Neural progenitor cell (in vitro differentiated cells): ENCODE results near the gene ELF1. TPM values are rescaled to one million over a fixed set of nuclear protein-coding genes. Genes with fewer than 3 reads are reported as not detected.

Experiments used
- DNase-seq: peaks from one replicate; pipeline ENCODE4 v3.0.0-alpha.2; 2016; ENCODE audit warnings: low spot score
- H2AFZ ChIP-seq: fragments of 200-600 bp; sonication (generic); replicated peaks from 2 replicates; pipeline ENCODE4 v1.6.1; 2016; ENCODE audit warnings: antibody characterized with exemption
- H3F3A ChIP-seq: fragments of 200-600 bp; sonication (generic); 2 replicates; pipeline ENCODE4 v1.6.1; 2016; ENCODE audit warnings: antibody characterized with exemption, low read depth
- H3K27ac ChIP-seq: fragments of 200-600 bp; sonication (generic); 2 replicates; pipeline ENCODE4 v1.5.1; 2016; ENCODE audit warnings: mild to moderate bottlenecking
- H3K27me3 ChIP-seq: fragments of 200-600 bp; sonication (generic); 2 replicates; pipeline ENCODE4 v1.6.1; 2016; ENCODE audit warnings: mild to moderate bottlenecking, moderate library complexity
- H3K36me3 ChIP-seq: fragments of 200-600 bp; sonication (generic); 2 replicates; pipeline ENCODE4 v1.5.1; 2016
- H3K4me1 ChIP-seq: fragments of 200-600 bp; sonication (generic); 2 replicates; pipeline ENCODE4 v1.6.1; 2016; ENCODE audit warnings: mixed run types
- H3K4me2 ChIP-seq: fragments of 200-600 bp; sonication (generic); 2 replicates; pipeline ENCODE4 v1.6.1; 2016
- H3K4me3 ChIP-seq: fragments of 200-600 bp; sonication (generic); 2 replicates; pipeline ENCODE4 v1.5.1; 2016
- H3K79me2 ChIP-seq: fragments of 200-600 bp; sonication (generic); 2 replicates; pipeline ENCODE4 v1.6.1; 2016; ENCODE audit warnings: low read depth
- H3K9ac ChIP-seq: fragments of 200-600 bp; sonication (generic); 2 replicates; pipeline ENCODE4 v1.6.1; 2016
- H3K9me3 ChIP-seq: fragments of 200-600 bp; sonication (generic); 2 replicates; pipeline ENCODE4 v1.5.1; 2016; ENCODE audit warnings: low read depth
- H4K20me1 ChIP-seq: fragments of 200-600 bp; sonication (generic); 2 replicates; pipeline ENCODE4 v1.6.1; 2016; ENCODE audit warnings: low read depth
- H3K27ac Mint-ChIP-seq: 3 replicates; pipeline ENCODE4 v1.8.0; 2021; ENCODE audit warnings: mixed read lengths
- H3K27me3 Mint-ChIP-seq: 2 replicates; pipeline ENCODE4 v1.8.0; 2022; ENCODE audit warnings: low read depth, mild to moderate bottlenecking, inconsistent platforms, moderate library complexity, mixed read lengths; ENCODE audit not compliant: insufficient read depth
- H3K36me3 Mint-ChIP-seq: 3 replicates; pipeline ENCODE4 v1.8.0; 2021; ENCODE audit warnings: mixed read lengths
- H3K4me1 Mint-ChIP-seq: 3 replicates; pipeline ENCODE4 v1.8.0; 2021; ENCODE audit warnings: mixed read lengths
- H3K4me3 Mint-ChIP-seq: 3 replicates; pipeline ENCODE4 v1.8.0; 2021; ENCODE audit warnings: mild to moderate bottlenecking, moderate library complexity, mixed read lengths
- H3K9me3 Mint-ChIP-seq: 3 replicates; pipeline ENCODE4 v1.8.0; 2020; ENCODE audit warnings: mixed read lengths
- CTCF ChIP-seq: fragments of 200-600 bp; sonication (generic); IDR thresholded peaks from 2 replicates; pipeline ENCODE4 v1.5.1; 2017; ENCODE audit warnings: antibody characterized with exemption, mild to moderate bottlenecking
- EZH2 ChIP-seq: fragments of 200-600 bp; sonication (generic); IDR thresholded peaks from 2 replicates; pipeline ENCODE4 v1.6.1; 2017; ENCODE audit warnings: antibody characterized with exemption, mild to moderate bottlenecking, moderate library complexity
- EZH2phosphoT487 ChIP-seq: fragments of 200-600 bp; sonication (generic); IDR thresholded peaks from 2 replicates; pipeline ENCODE4 v1.6.1; 2017; ENCODE audit warnings: antibody characterized with exemption
- total RNA-seq: library from RNA; depleted of rRNA; stranded (reverse); fragments of >200 nt; gene quantifications from 2 replicates; pipeline ENCODE4 v1.2.3, GENCODE V29; 2015; ENCODE audit warnings: low replicate concordance

ELF1 gene
- total RNA-seq, 1 donor from 2014 or later, result 9.3 TPM

DNA sequence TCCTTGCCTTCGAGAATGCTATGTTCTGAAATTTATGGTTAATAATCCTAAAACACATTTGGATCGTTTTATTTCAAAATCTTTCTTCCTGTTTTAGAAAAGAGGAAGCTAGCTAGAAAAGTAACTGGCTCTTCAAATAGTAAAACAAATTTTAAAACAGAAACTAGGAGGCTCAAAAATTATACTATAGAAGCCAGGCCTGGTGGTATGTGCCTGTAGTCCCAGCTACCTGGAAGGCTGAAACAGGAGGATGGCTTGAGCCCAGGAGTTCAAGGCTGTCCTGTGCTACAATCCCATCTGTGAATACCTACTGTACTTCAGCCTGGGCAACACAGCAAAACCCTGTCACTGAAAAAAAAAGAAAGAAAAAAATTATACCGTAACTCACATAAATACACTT is 57.9 kb downstream of the ELF1 start:
- Histone ChIP-seq H3K27me3 (no peaks in the 10 kb centered on the region), H4K20me1 (no peaks in the 10 kb centered on the region), H2AFZ (no peak overlapping the region), H3F3A (no peaks in the 10 kb centered on the region), H3K4me1 (no peaks in the 10 kb centered on the region), H3K9me3 (no peaks in the 10 kb centered on the region), H3K9ac (no peak overlapping the region), H3K4me3 (no peak overlapping the region), H3K36me3 (no peaks in the 10 kb centered on the region), H3K79me2 (no peaks in the 10 kb centered on the region), H3K4me2 (no peak overlapping the region), H3K27ac (no peak overlapping the region)
- TF ChIP-seq EZH2phosphoT487 (no peak), EZH2 (no peak), CTCF (no peak)
- Mint-ChIP-seq H3K4me3 (no peak overlapping the region), H3K4me1 (no peaks in the 10 kb centered on the region), H3K27me3 (no peaks in the 10 kb centered on the region), H3K9me3 (peaks cover 2% of the 10 kb centered on the region), H3K27ac (no peak overlapping the region), H3K36me3 (peaks cover 8% of the 10 kb centered on the region)
- DNase-seq, result no peak

- TF ChIP-seq CTCF (no peak), EZH2 (no peak), EZH2phosphoT487 (no peak)
- Histone ChIP-seq H3K27me3 (no peaks in the 10 kb centered on the region), H3K4me1 (no peaks in the 10 kb centered on the region), H3K27ac (no peak overlapping the region), H3K9me3 (no peaks in the 10 kb centered on the region), H3K9ac (no peak overlapping the region), H2AFZ (no peak overlapping the region), H3K4me2 (no peak overlapping the region), H3K4me3 (no peak overlapping the region), H3F3A (no peaks in the 10 kb centered on the region), H3K79me2 (no peaks in the 10 kb centered on the region), H4K20me1 (no peaks in the 10 kb centered on the region), H3K36me3 (no peaks in the 10 kb centered on the region)
- Mint-ChIP-seq H3K4me1 (no peaks in the 10 kb centered on the region), H3K36me3 (peaks cover 10% of the 10 kb centered on the region), H3K9me3 (peaks cover 2% of the 10 kb centered on the region), H3K4me3 (no peak overlapping the region), H3K27me3 (no peaks in the 10 kb centered on the region), H3K27ac (no peak overlapping the region)
- no peak for DNase-seq
Observed at GRCh38 chr13:40960716-40961115, 58.4 kb downstream of the ELF1 start.

DNA sequence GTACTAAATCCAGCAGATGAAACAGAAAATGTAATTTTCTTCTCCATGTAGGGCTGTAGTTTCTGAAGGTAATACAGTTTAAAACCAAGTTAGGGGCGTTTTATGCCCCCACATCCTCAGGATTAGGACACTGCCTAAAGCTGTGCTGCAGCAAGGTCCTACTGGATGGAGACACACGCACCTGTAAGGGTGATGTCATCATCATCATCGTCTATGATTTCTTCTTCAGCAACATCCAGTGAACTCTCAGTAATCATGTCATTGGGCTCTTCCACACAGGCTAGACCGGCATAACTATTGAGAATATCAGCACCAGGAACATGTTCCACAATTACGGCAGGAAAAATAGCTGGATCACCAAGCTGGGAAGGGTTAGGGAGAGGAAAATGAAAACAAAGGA is 60.5 kb downstream of the ELF1 start:
- H2AFZ ChIP-seq, result no peak overlapping the region
- no peaks in the 10 kb centered on the region for H3K4me1 ChIP-seq
- H3K4me2 ChIP-seq, result no peak overlapping the region
- H3K27ac ChIP-seq, result no peak overlapping the region
- H3K27me3 Mint-ChIP-seq, result no peaks in the 10 kb centered on the region
- TF ChIP-seq CTCF, result no peak
- no peak for TF ChIP-seq EZH2
- TF ChIP-seq EZH2phosphoT487, result no peak
- H3K36me3 Mint-ChIP-seq, result peaks cover 15% of the 10 kb centered on the region
- H3K27ac Mint-ChIP-seq, result no peak overlapping the region
- H3K4me3 Mint-ChIP-seq, result no peak overlapping the region
- no peaks in the 10 kb centered on the region for H3K27me3 ChIP-seq
- no peaks in the 10 kb centered on the region for H4K20me1 ChIP-seq
- no peak overlapping the region for H3K4me3 ChIP-seq
- H3K9me3 Mint-ChIP-seq, result peaks cover 9% of the 10 kb centered on the region
- H3K9ac ChIP-seq, result no peak overlapping the region
- DNase-seq, result no peak
- H3K36me3 ChIP-seq, result no peaks in the 10 kb centered on the region
- H3K4me1 Mint-ChIP-seq, result no peaks in the 10 kb centered on the region
- H3K9me3 ChIP-seq, result no peaks in the 10 kb centered on the region
- no peaks in the 10 kb centered on the region for H3K79me2 ChIP-seq
- H3F3A ChIP-seq, result no peaks in the 10 kb centered on the region

DNA sequence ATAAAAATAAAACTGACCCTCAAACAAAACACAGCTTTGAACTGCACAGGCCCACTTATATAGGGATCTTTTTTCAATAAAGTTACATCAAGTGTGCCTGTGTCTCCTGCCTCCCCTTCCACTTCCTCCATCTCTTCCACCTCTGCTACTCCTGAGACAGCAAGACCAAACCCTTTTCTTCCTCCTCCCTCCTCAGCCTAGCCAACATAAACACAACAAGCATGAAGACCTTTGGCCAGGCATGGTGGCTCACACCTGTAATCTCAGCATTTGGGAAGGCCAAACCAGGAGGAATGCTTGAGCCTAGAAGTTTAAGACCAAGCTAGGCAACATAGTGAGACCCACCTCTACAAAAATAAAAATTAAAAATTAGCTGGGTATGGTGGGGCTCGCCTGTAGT is 72.6 kb downstream of the ELF1 start:
- Mint-ChIP-seq H3K4me1 (no peaks in the 10 kb centered on the region), H3K27ac (no peak overlapping the region), H3K36me3 (peaks cover 8% of the 10 kb centered on the region), H3K27me3 (no peaks in the 10 kb centered on the region), H3K4me3 (no peak overlapping the region), H3K9me3 (no peaks in the 10 kb centered on the region)
- Histone ChIP-seq H3F3A (no peaks in the 10 kb centered on the region), H3K4me1 (no peaks in the 10 kb centered on the region), H3K36me3 (no peaks in the 10 kb centered on the region), H2AFZ (no peak overlapping the region), H3K9ac (no peak overlapping the region), H3K27ac (no peak overlapping the region), H4K20me1 (no peaks in the 10 kb centered on the region), H3K27me3 (no peaks in the 10 kb centered on the region), H3K79me2 (no peaks in the 10 kb centered on the region), H3K9me3 (no peaks in the 10 kb centered on the region), H3K4me2 (no peak overlapping the region), H3K4me3 (no peak overlapping the region)
- TF ChIP-seq CTCF (no peak), EZH2phosphoT487 (no peak)
- DNase-seq, result no peak
